Ishikawa (cell line): ENCODE measurements around the gene ZNF808.

ENCODE experiments used
- CEBPB ChIP-seq: IDR thresholded peaks from 2 replicates; pipeline ENCODE4 v1.6.1; 2012
- CREB1 ChIP-seq: IDR thresholded peaks from 2 replicates; pipeline ENCODE4 v1.6.1; 2012; ENCODE audit warnings: low read depth
- EGR1 ChIP-seq: IDR thresholded peaks from 2 replicates; pipeline ENCODE4 v1.6.1; 2012
- EP300 ChIP-seq: IDR thresholded peaks from 2 replicates; pipeline ENCODE4 v1.6.1; 2012; ENCODE audit warnings: borderline replicate concordance
- FOXM1 ChIP-seq: IDR thresholded peaks from 2 replicates; pipeline ENCODE4 v1.6.1; 2012; ENCODE audit warnings: low read depth, borderline replicate concordance
- NFIC ChIP-seq: IDR thresholded peaks from 2 replicates; pipeline ENCODE4 v1.6.1; 2012
- RAD21 ChIP-seq: IDR thresholded peaks from 2 replicates; pipeline ENCODE4 v1.6.1; 2012; ENCODE audit warnings: low read depth
- TAF1 ChIP-seq: IDR thresholded peaks from 2 replicates; pipeline ENCODE4 v1.6.1; 2012; ENCODE audit warnings: low read depth, mild to moderate bottlenecking
- TCF12 ChIP-seq: IDR thresholded peaks from 2 replicates; pipeline ENCODE4 v1.6.1; 2012; ENCODE audit warnings: low read depth
- TEAD4 ChIP-seq: IDR thresholded peaks from 2 replicates; pipeline ENCODE4 v1.6.1; 2012
- YY1 ChIP-seq: IDR thresholded peaks from 2 replicates; pipeline ENCODE4 v1.6.1; 2012; ENCODE audit warnings: low read depth
- ZBTB7A ChIP-seq: IDR thresholded peaks from 2 replicates; pipeline ENCODE4 v1.6.1; 2012; ENCODE audit warnings: low read depth
- TF ChIP-seq, protein P1 (sequence below): IDR thresholded peaks from 2 replicates; pipeline ENCODE4 v1.6.1; 2012; ENCODE audit warnings: low read depth, mild to moderate bottlenecking
- TF ChIP-seq, protein P2 (sequence below): IDR thresholded peaks from 2 replicates; pipeline ENCODE4 v1.6.1; 2012
- TF ChIP-seq, protein P3 (sequence below): IDR thresholded peaks from 2 replicates; pipeline ENCODE4 v1.6.1; 2012

Gene ZNF808

DNA sequence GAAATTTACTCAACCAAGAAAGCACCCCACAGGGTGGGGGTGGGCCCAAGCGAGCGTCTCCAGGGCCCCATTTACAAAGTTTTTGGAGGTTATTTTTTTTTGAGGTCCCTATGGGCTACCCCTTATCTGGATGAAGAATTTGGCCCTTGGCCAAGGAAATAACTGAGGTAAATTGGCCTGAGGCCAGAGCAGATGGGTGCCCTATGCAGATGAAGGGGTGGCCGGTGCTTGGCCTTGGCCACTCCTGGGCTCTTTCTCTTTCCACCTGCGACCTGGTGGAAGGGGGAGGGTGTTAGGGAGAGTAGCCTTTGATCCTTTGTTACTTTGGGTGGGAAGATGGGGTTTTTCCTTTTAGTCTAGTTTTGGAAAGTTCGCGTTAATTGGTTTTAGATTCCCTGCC is 58.1 kb downstream of the ZNF808 start:
- no peak for TF ChIP-seq EGR1
- TF ChIP-seq NFIC, result 0 out of 2 replicates have a peak, but pooled peaks have one; percentile 18

DNA sequence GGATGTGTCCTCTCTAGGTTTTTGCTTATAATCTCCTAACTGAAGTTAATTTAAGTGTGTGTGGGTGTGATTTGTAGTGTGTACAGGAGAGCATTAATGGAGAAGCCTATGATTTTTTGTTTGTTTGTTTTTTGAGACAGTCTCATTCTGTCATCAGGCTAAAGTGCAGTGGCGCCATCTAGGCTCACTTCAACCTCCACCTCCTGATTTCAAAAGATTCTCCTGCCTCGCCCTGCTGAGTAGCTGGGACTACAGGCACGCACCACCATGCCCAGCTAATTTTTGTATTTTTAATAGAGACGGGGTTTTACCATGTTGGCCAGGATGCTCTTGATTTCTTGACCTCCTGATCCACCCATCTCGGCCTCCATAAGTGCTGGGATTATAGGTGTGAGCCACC is 63.3 kb downstream of the ZNF808 start:
- TF ChIP-seq CREB1 (no peak), YY1 (no peak), EP300 (no peak), FOXM1 (no peak), TAF1 (no peak)
- TF ChIP-seq, protein P1, sequence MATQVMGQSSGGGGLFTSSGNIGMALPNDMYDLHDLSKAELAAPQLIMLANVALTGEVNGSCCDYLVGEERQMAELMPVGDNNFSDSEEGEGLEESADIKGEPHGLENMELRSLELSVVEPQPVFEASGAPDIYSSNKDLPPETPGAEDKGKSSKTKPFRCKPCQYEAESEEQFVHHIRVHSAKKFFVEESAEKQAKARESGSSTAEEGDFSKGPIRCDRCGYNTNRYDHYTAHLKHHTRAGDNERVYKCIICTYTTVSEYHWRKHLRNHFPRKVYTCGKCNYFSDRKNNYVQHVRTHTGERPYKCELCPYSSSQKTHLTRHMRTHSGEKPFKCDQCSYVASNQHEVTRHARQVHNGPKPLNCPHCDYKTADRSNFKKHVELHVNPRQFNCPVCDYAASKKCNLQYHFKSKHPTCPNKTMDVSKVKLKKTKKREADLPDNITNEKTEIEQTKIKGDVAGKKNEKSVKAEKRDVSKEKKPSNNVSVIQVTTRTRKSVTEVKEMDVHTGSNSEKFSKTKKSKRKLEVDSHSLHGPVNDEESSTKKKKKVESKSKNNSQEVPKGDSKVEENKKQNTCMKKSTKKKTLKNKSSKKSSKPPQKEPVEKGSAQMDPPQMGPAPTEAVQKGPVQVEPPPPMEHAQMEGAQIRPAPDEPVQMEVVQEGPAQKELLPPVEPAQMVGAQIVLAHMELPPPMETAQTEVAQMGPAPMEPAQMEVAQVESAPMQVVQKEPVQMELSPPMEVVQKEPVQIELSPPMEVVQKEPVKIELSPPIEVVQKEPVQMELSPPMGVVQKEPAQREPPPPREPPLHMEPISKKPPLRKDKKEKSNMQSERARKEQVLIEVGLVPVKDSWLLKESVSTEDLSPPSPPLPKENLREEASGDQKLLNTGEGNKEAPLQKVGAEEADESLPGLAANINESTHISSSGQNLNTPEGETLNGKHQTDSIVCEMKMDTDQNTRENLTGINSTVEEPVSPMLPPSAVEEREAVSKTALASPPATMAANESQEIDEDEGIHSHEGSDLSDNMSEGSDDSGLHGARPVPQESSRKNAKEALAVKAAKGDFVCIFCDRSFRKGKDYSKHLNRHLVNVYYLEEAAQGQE, result no peak
- TF ChIP-seq, protein P2, sequence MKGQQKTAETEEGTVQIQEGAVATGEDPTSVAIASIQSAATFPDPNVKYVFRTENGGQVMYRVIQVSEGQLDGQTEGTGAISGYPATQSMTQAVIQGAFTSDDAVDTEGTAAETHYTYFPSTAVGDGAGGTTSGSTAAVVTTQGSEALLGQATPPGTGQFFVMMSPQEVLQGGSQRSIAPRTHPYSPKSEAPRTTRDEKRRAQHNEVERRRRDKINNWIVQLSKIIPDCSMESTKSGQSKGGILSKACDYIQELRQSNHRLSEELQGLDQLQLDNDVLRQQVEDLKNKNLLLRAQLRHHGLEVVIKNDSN, result no peak

DNA sequence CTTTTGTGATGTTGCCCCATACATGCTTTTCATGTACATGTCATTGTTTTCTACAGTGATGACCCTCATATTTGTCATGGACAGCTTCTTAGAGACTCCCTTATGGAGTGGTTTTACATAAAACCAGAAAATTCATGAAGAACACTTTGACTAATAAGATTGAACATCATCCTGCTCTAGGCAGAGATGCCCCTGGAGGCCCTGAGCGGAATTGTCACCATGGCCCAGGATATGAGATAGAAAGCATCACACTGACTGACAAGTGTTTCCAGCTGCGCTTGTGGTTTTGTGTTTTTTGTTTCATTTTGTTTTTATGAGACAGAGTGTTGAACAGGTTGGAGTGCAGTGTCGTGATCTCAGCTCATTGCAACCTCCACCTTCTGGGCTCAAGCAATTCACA is 64.8 kb downstream of the ZNF808 start:
- TF ChIP-seq, protein P2, result no peak
- no peak for TF ChIP-seq EP300
- TF ChIP-seq TCF12, result no peak
- no peak for TF ChIP-seq NFIC
- TF ChIP-seq CEBPB, result no peak
- no peak for TF ChIP-seq RAD21
- TF ChIP-seq TAF1, result no peak
- no peak for TF ChIP-seq CREB1

DNA sequence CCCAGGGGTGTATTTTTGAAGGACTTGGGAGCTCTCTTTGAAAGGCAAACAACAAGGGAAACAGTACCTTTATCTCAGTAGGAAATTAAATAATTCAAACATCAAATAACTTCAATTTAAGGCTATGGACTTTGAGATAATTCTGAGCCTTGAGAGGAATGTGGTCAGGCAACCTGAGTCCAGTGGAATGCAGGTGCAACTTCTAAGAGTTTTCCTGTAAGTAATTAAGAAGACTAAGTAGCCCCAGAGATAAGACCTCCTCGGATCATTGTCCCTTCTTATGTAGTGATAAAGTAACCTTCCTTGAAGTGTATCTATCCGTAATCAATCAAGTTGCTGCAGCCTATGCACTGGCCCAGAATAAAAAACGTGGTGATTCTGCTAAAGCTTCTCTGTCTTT is 71.8 kb downstream of the ZNF808 start:
- no peak for TF ChIP-seq EP300
- TF ChIP-seq TEAD4, result no peak
- TF ChIP-seq ZBTB7A, result no peak

GRCh38 chr19:52600639-52601024 is 73.2 kb downstream of the ZNF808 start:
- TF ChIP-seq TCF12 (no peak), FOXM1 (no peak), NFIC (no peak)
- TF ChIP-seq, protein P1, result no peak

- TF ChIP-seq TAF1, result peak; percentile 41; the same call in 1 of the 2 replicates
- TF ChIP-seq EP300, result 0 out of 2 replicates have a peak, but pooled peaks have one; percentile 11
- TF ChIP-seq, protein P3, sequence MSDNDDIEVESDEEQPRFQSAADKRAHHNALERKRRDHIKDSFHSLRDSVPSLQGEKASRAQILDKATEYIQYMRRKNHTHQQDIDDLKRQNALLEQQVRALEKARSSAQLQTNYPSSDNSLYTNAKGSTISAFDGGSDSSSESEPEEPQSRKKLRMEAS, result peak; percentile 80
- no peak for TF ChIP-seq EGR1
Measured at GRCh38 chr19:52601025-52601973, 73.8 kb downstream of the ZNF808 start.

DNA sequence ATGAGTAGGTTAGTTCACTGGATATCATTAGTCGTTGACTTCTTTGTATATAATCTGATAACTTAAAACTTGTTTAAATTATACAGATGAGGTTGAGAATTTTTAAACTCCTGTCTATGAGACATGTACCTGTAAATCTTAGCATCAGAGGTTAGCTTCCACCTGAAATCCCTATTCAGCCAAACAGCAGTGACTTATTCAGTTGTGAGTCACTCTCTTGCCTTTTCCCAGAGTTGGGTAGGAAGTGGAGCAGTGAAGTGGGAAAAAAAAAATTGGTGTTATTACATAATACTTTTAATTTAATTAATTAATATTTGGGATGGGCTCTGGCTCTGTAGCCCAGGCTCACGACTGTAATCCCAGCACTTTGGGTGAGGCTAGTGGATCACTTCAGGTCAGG is 75.5 kb downstream of the ZNF808 start:
- TF ChIP-seq, protein P3, result no peak
- no peak for TF ChIP-seq CREB1
- TF ChIP-seq EP300, result no peak
- no peak for TF ChIP-seq YY1
- TF ChIP-seq ZBTB7A, result no peak
- no peak for TF ChIP-seq TAF1
- TF ChIP-seq RAD21, result no peak
- no peak for TF ChIP-seq EGR1
- no peak for TF ChIP-seq TCF12
- no peak for TF ChIP-seq CEBPB
- TF ChIP-seq, protein P2, result no peak
- TF ChIP-seq TEAD4, result no peak
